SH-SY5Y (cell line): ENCODE data around the gene RAD52.

ENCODE experiments used
- GATA2 ChIP-seq: IDR thresholded peaks from 2 replicates; pipeline ENCODE4 v1.6.1; 2011; ENCODE audit warnings: mild to moderate bottlenecking, low read depth, low read length
- GATA3 ChIP-seq: IDR thresholded peaks from 2 replicates; pipeline ENCODE4 v1.6.1; 2011; ENCODE audit warnings: low read depth, mild to moderate bottlenecking, low read length, moderate library complexity

DNA sequence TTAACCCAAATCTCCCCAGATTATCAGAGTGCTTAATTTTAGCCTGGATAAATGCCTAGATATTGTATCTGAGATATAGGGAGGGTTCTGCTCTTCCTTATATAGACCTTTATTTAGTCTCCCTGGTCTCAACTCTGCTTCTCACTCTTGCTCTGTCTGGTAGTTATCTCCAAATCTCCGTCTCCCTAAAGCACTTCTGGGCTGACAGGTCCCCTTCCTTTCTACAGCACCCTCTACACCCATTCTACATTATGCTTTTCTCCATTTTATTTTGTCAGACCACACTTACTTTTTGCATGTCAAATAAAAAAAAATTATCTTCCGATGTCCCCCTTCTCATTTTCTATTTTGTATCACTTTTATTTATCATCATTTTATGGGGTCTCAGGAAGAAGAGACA, 39.6 kb upstream of the RAD52 start:
- TF ChIP-seq GATA2 (peak; percentile 82), GATA3 (peak; percentile 70; the same call in 1 of the 2 replicates)
